ENCODE results near the gene KRT15.

KRT15 gene
- total RNA-seq: 0 to 3.0 (median 0) reads per million in 17 experiments

GRCh38 chr17:41518789-41519449, at the start of gene KRT15:
Gene KRT15 (minus strand): TSS chr17:41518890. CDS start chr17:41518827, 63 bp downstream.
- DNase-seq: no peak

- peak in 1 of 4 experiments; percentile 5 for DNase-seq
Observed at GRCh38 chr17:41567317-41567716, 48.6 kb upstream of the KRT15 start.

GRCh38 chr17:41565338-41565737, 46.6 kb upstream of the KRT15 start:
- DNase-seq: no peak

GRCh38 chr17:41563607-41564170, 45.0 kb upstream of the KRT15 start:
- DNase-seq: no peak

GRCh38 chr17:41561554-41561953, 42.9 kb upstream of the KRT15 start:
- DNase-seq: no peak

- DNase-seq: peak in 1 of 4 experiments; percentile 5
Observed at GRCh38 chr17:41559548-41559947, 40.9 kb upstream of the KRT15 start.

- no peak for DNase-seq
Observed at GRCh38 chr17:41556931-41557330, 38.2 kb upstream of the KRT15 start.

GRCh38 chr17:41556306-41556705, 37.6 kb upstream of the KRT15 start:
- DNase-seq: no peak

- DNase-seq: peak in 1 of 4 experiments; percentile 11
Observed at GRCh38 chr17:41555105-41555887, 36.6 kb upstream of the KRT15 start.

GRCh38 chr17:41553987-41554680, 35.4 kb upstream of the KRT15 start:
- no peak for DNase-seq

GRCh38 chr17:41553176-41553575, 34.5 kb upstream of the KRT15 start:
- DNase-seq: no peak

- no peak for DNase-seq
Observed at GRCh38 chr17:41552455-41552854, 33.8 kb upstream of the KRT15 start.

GRCh38 chr17:41551365-41551764, 32.7 kb upstream of the KRT15 start:
- no peak for DNase-seq

GRCh38 chr17:41549596-41550039, 30.9 kb upstream of the KRT15 start:
- peak in 1 of 4 experiments; percentile 73 for DNase-seq

- peak; percentile 81 to 92 (median 88) for DNase-seq
Observed at GRCh38 chr17:41548844-41549595, 30.3 kb upstream of the KRT15 start.

- peak; percentile 76 to 87 (median 83) for DNase-seq
Observed at GRCh38 chr17:41547921-41548843, 29.5 kb upstream of the KRT15 start.

GRCh38 chr17:41547378-41547841, 28.7 kb upstream of the KRT15 start:
- no peak for DNase-seq

- no peak for DNase-seq
Observed at GRCh38 chr17:41546819-41547218, 28.1 kb upstream of the KRT15 start.

- no peak for DNase-seq
Observed at GRCh38 chr17:41545829-41546410, 27.2 kb upstream of the KRT15 start.

GRCh38 chr17:41544935-41545334, 26.2 kb upstream of the KRT15 start:
- no peak for DNase-seq
